GM12878 (cell line): ENCODE results near the gene ADGRV1. TPM values are rescaled to one million over a fixed set of nuclear protein-coding genes. Genes with fewer than 3 reads are reported as not detected.

Experiments
- ATAC-seq: fragments of 200-7000 bp; cut with Tn5 transposase; 3 replicates; pipeline ENCODE4 v1.9.1; 2020; ENCODE audit warnings: mild to moderate bottlenecking, moderate library complexity
- BruUV-seq: library from RNA; stranded (reverse); fragments of 400-500 nt; replicated peaks from 2 replicates; lab custom pipeline; 2021; lab: Mats Ljungman, UMichigan
- CTCF ChIA-PET: fragments of 300-600 bp; sonication (Branson Sonifier 250); formaldehyde crosslinking; extraction: SDS; loops from one replicate; lab custom pipeline; 2021; ENCODE audit warnings: inconsistent platforms; lab: Yijun Ruan, JAX
- POLR2A ChIA-PET: fragments of 350-600 bp; formaldehyde crosslinking; extraction: SDS; loops from one replicate; lab custom pipeline; 2021; ENCODE audit warnings: inconsistent platforms; lab: Charles Lee
- RAD21 ChIA-PET: fragments of 300-600 bp; sonication (Branson Sonifier 250); formaldehyde crosslinking; loops from one replicate; lab custom pipeline; 2023; ENCODE audit warnings: antibody characterized with exemption; ENCODE audit not compliant: unreplicated experiment; lab: Charles Lee
- SMC1A ChIA-PET: fragments of 300-600 bp; sonication (Branson Sonifier 250); formaldehyde crosslinking; loops from one replicate; lab custom pipeline; 2023; ENCODE audit not compliant: unreplicated experiment, uncharacterized antibody; lab: Charles Lee
- DNase-seq: peaks from one replicate; pipeline ENCODE4 v3.0.0-alpha.2; 2011; ENCODE audit warnings: low read depth, low spot score
- FAIRE-seq: peaks from 3 replicates; lab custom pipeline; 2011; peaks lifted over from hg19 to GRCh38; lab: Jason Lieb, UNC
- H2AFZ ChIP-seq: 2 replicates; pipeline ENCODE4 v1.6.0; 2011; ENCODE audit warnings: low read depth, low read length, control low read depth; ENCODE audit not compliant: control insufficient read depth
- H3K27ac ChIP-seq: 2 replicates; pipeline ENCODE4 v1.5.1; 2011; ENCODE audit warnings: control low read depth; ENCODE audit not compliant: control insufficient read depth, insufficient read depth
- H3K27me3 ChIP-seq, 2 experiments: replicated peaks in 1 of 2; 2 replicates each; pipeline versions ENCODE4 v1.6.0 to v1.6.1; 2011; ENCODE audit warnings: low read length in 1 of 2; ENCODE audit not compliant: control insufficient read depth in 2 of 2, insufficient read depth in 2 of 2
- H3K36me3 ChIP-seq, 2 experiments: 2 replicates each; pipeline ENCODE4 v1.5.1; 2011; ENCODE audit warnings: low read length in 1 of 2; ENCODE audit not compliant: control insufficient read depth in 2 of 2, insufficient read depth in 2 of 2
- H3K4me1 ChIP-seq: 2 replicates; pipeline ENCODE4 v1.6.1; 2011; ENCODE audit warnings: mild to moderate bottlenecking, low read length, moderate library complexity, mixed read lengths; ENCODE audit not compliant: control insufficient read depth, insufficient read depth
- H3K4me2 ChIP-seq: 2 replicates; pipeline ENCODE4 v1.6.0; 2011; ENCODE audit warnings: control low read depth; ENCODE audit not compliant: control insufficient read depth, insufficient read depth
- H3K4me3 ChIP-seq: fragments of 200-600 bp; sonication (generic); 2 replicates; pipeline ENCODE4 v1.5.1; 2016
- H3K79me2 ChIP-seq: 2 replicates; pipeline ENCODE4 v1.6.0; 2011; ENCODE audit warnings: low read length; ENCODE audit not compliant: control insufficient read depth, insufficient read depth
- H3K9ac ChIP-seq: 2 replicates; pipeline ENCODE4 v1.8.0; 2011; ENCODE audit warnings: low read length, control low read depth, mixed read lengths; ENCODE audit not compliant: control insufficient read depth, insufficient read depth
- H3K9me3 ChIP-seq: replicated peaks from 3 replicates; pipeline ENCODE4 v1.5.1; 2011; ENCODE audit warnings: mild to moderate bottlenecking, low read length; ENCODE audit not compliant: control insufficient read depth, insufficient read depth
- H4K20me1 ChIP-seq: 2 replicates; pipeline ENCODE4 v1.6.0; 2011; ENCODE audit not compliant: control insufficient read depth, insufficient read depth
- CHD2 ChIP-seq: IDR thresholded peaks from 2 replicates; pipeline ENCODE4 v1.6.1; 2011; ENCODE audit warnings: low read depth, low read length, improper control_type of control experiment, borderline replicate concordance
- ESRRA ChIP-seq: IDR thresholded peaks from 2 replicates; pipeline ENCODE4 v1.6.1; 2012; ENCODE audit warnings: mild to moderate bottlenecking, low read length, improper control_type of control experiment
- LARP7 ChIP-seq: fragments of 450-650 bp; IDR thresholded peaks from 2 replicates; pipeline ENCODE4 v1.6.1; 2017; ENCODE audit warnings: mild to moderate bottlenecking
- PKNOX1 ChIP-seq: fragments of 450-650 bp; IDR thresholded peaks from 2 replicates; pipeline ENCODE4 v1.6.1; 2016; ENCODE audit warnings: mild to moderate bottlenecking
- REST ChIP-seq: IDR thresholded peaks from 2 replicates; pipeline ENCODE4 v1.6.1; 2012; ENCODE audit warnings: mild to moderate bottlenecking, low read depth, low read length
- SMC3 ChIP-seq: IDR thresholded peaks from 2 replicates; pipeline ENCODE4 v1.6.1; 2011; ENCODE audit warnings: low read length, improper control_type of control experiment, borderline replicate concordance
- WRNIP1 ChIP-seq: IDR thresholded peaks from 2 replicates; pipeline ENCODE4 v1.6.1; 2011; ENCODE audit warnings: low read depth, low read length, improper control_type of control experiment, borderline replicate concordance
- ZNF217 ChIP-seq: fragments of 450-650 bp; IDR thresholded peaks from 2 replicates; pipeline ENCODE4 v1.6.1; 2017; ENCODE audit warnings: antibody characterized with exemption, mild to moderate bottlenecking
- ZNF274 ChIP-seq: IDR thresholded peaks from one replicate; pipeline ENCODE4 v1.8.0; 2011; ENCODE audit not compliant: insufficient read length, insufficient read depth
- in situ Hi-C: fragments of 300-500 bp; cut with MboI; formaldehyde crosslinking; loops from 9 replicates; pipeline ENCODE4 v1.14.3; 2018; ENCODE audit warnings: mixed read lengths
- intact Hi-C: fragments of 100-400 bp; cut with micrococcal nuclease; formaldehyde crosslinking; loops from one replicate; pipeline ENCODE4 v1.14.2; 2022; ENCODE audit not compliant: unreplicated experiment
- polyA plus RNA-seq, 11 experiments: library from polyadenylated mRNA; depleted of rRNA in 4 of 11; unstranded in 6 of 11; stranded (reverse) in 5 of 11; fragments of >200 nt; fragmentation: Nextera tagmentation in 4 of 11; fragmentation: Illumina TruSeq in 1 of 11; extraction: Ambion mirVana in 4 of 11; extraction: Trizol in 1 of 11; gene quantifications; 1 replicate in 1 of 11; 2 replicates in 10 of 11; pipeline versions ENCODE4 v1.2.1 to v1.2.3, GENCODE V29; 2011 to 2016; ENCODE audit warnings: inconsistent platforms in 2 of 11, missing spikeins in 2 of 11, low read depth in 1 of 11
- total RNA-seq, 4 experiments: library from RNA; depleted of rRNA in 3 of 4; stranded (reverse); fragments of >200 nt in 3 of 4; fragmentation: Illumina TruSeq in 1 of 4; extraction: Trizol in 1 of 4; gene quantifications; 2 replicates each; pipeline versions ENCODE4 v1.2.1 to v1.2.3, GENCODE V29; 2013 to 2021
- TF ChIP-seq, protein P1 (sequence below): IDR thresholded peaks from 2 replicates; pipeline ENCODE4 v1.6.1; 2012; ENCODE audit warnings: improper control_type of control experiment, low read depth, low read length; ENCODE audit not compliant: insufficient replicate concordance

The ADGRV1 gene
- total and polyA plus RNA-seq, 10 of the 15 experiments (the other 5 are each of a cell fraction or from before 2014, with no cell fraction given) = 0.04 to 8.1 (median 0.16) TPM; not detected in 1

GRCh38 chr5:91118796-91119195 is 560.2 kb downstream of the ADGRV1 start:
- intact Hi-C loops = no loop called here
- no TSS peak for BruUV-seq
- Histone ChIP-seq H3K4me2 (no peak overlapping the region), H3K27me3 (no peaks in the 10 kb centered on the region), H2AFZ (no peak overlapping the region), H3K4me1 (no peaks in the 10 kb centered on the region), H3K79me2 (no peaks in the 10 kb centered on the region), H3K4me3 (no peak overlapping the region), H3K9ac (no peak overlapping the region), H4K20me1 (no peaks in the 10 kb centered on the region), H3K9me3 (no peaks in the 10 kb centered on the region), H3K36me3 (no peaks in the 10 kb centered on the region), H3K27ac (no peak overlapping the region)
- FAIRE-seq (no peak), DNase-seq (no peak), ATAC-seq (no peak)
- in situ Hi-C loops = no loop called here
- CTCF ChIA-PET = interaction anchor here (0.6 kb wide), 1 partner anchor 25 kb away, joined by 5 read pairs; no protein-coding TSS in a partner anchor
- RAD21 ChIA-PET = interaction anchor here (0.7 kb wide), 1 partner anchor 65 kb away, joined by 3 read pairs; no protein-coding TSS in a partner anchor
- SMC1A ChIA-PET = no interaction called here
- POLR2A ChIA-PET = no interaction called here
- TF ChIP-seq ESRRA (no peak), CHD2 (no peak), LARP7 (no peak), PKNOX1 (no peak), SMC3 (no peak), ZNF217 (no peak), WRNIP1 (no peak), ZNF274 (no peak), REST (no peak)
- TF ChIP-seq, protein P1, sequence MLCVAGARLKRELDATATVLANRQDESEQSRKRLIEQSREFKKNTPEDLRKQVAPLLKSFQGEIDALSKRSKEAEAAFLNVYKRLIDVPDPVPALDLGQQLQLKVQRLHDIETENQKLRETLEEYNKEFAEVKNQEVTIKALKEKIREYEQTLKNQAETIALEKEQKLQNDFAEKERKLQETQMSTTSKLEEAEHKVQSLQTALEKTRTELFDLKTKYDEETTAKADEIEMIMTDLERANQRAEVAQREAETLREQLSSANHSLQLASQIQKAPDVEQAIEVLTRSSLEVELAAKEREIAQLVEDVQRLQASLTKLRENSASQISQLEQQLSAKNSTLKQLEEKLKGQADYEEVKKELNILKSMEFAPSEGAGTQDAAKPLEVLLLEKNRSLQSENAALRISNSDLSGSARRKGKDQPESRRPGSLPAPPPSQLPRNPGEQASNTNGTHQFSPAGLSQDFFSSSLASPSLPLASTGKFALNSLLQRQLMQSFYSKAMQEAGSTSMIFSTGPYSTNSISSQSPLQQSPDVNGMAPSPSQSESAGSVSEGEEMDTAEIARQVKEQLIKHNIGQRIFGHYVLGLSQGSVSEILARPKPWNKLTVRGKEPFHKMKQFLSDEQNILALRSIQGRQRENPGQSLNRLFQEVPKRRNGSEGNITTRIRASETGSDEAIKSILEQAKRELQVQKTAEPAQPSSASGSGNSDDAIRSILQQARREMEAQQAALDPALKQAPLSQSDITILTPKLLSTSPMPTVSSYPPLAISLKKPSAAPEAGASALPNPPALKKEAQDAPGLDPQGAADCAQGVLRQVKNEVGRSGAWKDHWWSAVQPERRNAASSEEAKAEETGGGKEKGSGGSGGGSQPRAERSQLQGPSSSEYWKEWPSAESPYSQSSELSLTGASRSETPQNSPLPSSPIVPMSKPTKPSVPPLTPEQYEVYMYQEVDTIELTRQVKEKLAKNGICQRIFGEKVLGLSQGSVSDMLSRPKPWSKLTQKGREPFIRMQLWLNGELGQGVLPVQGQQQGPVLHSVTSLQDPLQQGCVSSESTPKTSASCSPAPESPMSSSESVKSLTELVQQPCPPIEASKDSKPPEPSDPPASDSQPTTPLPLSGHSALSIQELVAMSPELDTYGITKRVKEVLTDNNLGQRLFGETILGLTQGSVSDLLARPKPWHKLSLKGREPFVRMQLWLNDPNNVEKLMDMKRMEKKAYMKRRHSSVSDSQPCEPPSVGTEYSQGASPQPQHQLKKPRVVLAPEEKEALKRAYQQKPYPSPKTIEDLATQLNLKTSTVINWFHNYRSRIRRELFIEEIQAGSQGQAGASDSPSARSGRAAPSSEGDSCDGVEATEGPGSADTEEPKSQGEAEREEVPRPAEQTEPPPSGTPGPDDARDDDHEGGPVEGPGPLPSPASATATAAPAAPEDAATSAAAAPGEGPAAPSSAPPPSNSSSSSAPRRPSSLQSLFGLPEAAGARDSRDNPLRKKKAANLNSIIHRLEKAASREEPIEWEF = no peak
